KMS-11 (cell line): ENCODE results near the gene IL18.

Experiments used
- H2AFZ ChIP-seq: fragments of 200-600 bp; sonication (generic); 2 replicates; pipeline ENCODE4 v1.6.1; 2016; ENCODE audit warnings: antibody characterized with exemption, mixed run types, low read depth
- H3K27ac ChIP-seq: fragments of 200-600 bp; sonication (generic); 2 replicates; pipeline ENCODE4 v1.6.1; 2016; ENCODE audit warnings: mild to moderate bottlenecking, mixed run types
- H3K27me3 ChIP-seq: fragments of 200-600 bp; sonication (generic); 2 replicates; pipeline ENCODE4 v1.6.1; 2017; ENCODE audit warnings: mild to moderate bottlenecking, low read depth, mixed run types, moderate library complexity; ENCODE audit not compliant: insufficient read depth
- H3K36me3 ChIP-seq: fragments of 200-600 bp; sonication (generic); 2 replicates; pipeline ENCODE4 v1.6.1; 2017; ENCODE audit warnings: mild to moderate bottlenecking, mixed run types; ENCODE audit not compliant: insufficient read depth
- H3K4me1 ChIP-seq: fragments of 200-600 bp; sonication (generic); 2 replicates; pipeline ENCODE4 v1.6.1; 2016; ENCODE audit warnings: mild to moderate bottlenecking, low read depth, mixed run types; ENCODE audit not compliant: poor library complexity, severe bottlenecking
- H3K4me2 ChIP-seq: fragments of 200-600 bp; sonication (generic); 2 replicates; pipeline ENCODE4 v1.7.0; 2016; ENCODE audit warnings: mild to moderate bottlenecking, mixed run types
- H3K4me3 ChIP-seq: fragments of 200-600 bp; sonication (generic); IDR thresholded peaks from 2 replicates; pipeline ENCODE4 v1.6.1; 2017; ENCODE audit warnings: low read depth, low read length, mixed read lengths; ENCODE audit not compliant: insufficient read depth
- H3K79me2 ChIP-seq: fragments of 200-600 bp; sonication (generic); 2 replicates; pipeline ENCODE4 v1.6.1; 2016; ENCODE audit warnings: low read depth, mixed run types; ENCODE audit not compliant: insufficient read depth
- H3K9ac ChIP-seq: fragments of 200-600 bp; sonication (generic); 2 replicates; pipeline ENCODE4 v1.6.1; 2016; ENCODE audit warnings: mild to moderate bottlenecking, mixed run types
- H4K20me1 ChIP-seq: fragments of 200-600 bp; sonication (generic); 2 replicates; pipeline ENCODE4 v1.6.1; 2016; ENCODE audit warnings: mild to moderate bottlenecking, mixed run types; ENCODE audit not compliant: insufficient read depth
- CTCF ChIP-seq: fragments of 200-600 bp; sonication (generic); conservative IDR thresholded peaks from 2 replicates; pipeline ENCODE4 v1.6.1; 2017; ENCODE audit warnings: low read depth, mild to moderate bottlenecking, antibody characterized with exemption, low read length, moderate library complexity, mixed read lengths

IL18 gene

GRCh38 chr11:112161012-112161411, 2.9 kb downstream of the IL18 start:
- Histone ChIP-seq H3K27ac (no peak overlapping the region), H3K79me2 (no peaks in the 10 kb centered on the region), H3K36me3 (no peaks in the 10 kb centered on the region), H3K9ac (no peak overlapping the region), H3K4me3 (no peak overlapping the region), H3K4me2 (no peak overlapping the region), H2AFZ (no peak overlapping the region), H3K27me3 (no peaks in the 10 kb centered on the region), H3K4me1 (peaks cover 13% of the 10 kb centered on the region), H4K20me1 (no peaks in the 10 kb centered on the region)
- TF ChIP-seq CTCF, result no peak

- H3K9ac ChIP-seq, result no peak overlapping the region
- H3K36me3 ChIP-seq, result no peaks in the 10 kb centered on the region
- peaks cover 13% of the 10 kb centered on the region for H3K4me1 ChIP-seq
- H3K4me2 ChIP-seq, result no peak overlapping the region
- no peaks in the 10 kb centered on the region for H4K20me1 ChIP-seq
- TF ChIP-seq CTCF, result no peak
- H3K27ac ChIP-seq, result no peak overlapping the region
- no peak overlapping the region for H2AFZ ChIP-seq
- H3K4me3 ChIP-seq, result no peak overlapping the region
- H3K27me3 ChIP-seq, result no peaks in the 10 kb centered on the region
- H3K79me2 ChIP-seq, result no peaks in the 10 kb centered on the region
Observed at GRCh38 chr11:112160091-112160848, 3.6 kb downstream of the IL18 start.

GRCh38 chr11:112159098-112160065, 4.5 kb downstream of the IL18 start:
- Histone ChIP-seq H3K4me1 (peaks cover 13% of the 10 kb centered on the region), H4K20me1 (no peaks in the 10 kb centered on the region), H3K27ac (no peak overlapping the region), H2AFZ (no peak overlapping the region), H3K79me2 (no peaks in the 10 kb centered on the region), H3K4me2 (no peak overlapping the region), H3K27me3 (no peaks in the 10 kb centered on the region), H3K9ac (no peak overlapping the region), H3K4me3 (no peak overlapping the region), H3K36me3 (no peaks in the 10 kb centered on the region)
- TF ChIP-seq CTCF, result no peak

DNA sequence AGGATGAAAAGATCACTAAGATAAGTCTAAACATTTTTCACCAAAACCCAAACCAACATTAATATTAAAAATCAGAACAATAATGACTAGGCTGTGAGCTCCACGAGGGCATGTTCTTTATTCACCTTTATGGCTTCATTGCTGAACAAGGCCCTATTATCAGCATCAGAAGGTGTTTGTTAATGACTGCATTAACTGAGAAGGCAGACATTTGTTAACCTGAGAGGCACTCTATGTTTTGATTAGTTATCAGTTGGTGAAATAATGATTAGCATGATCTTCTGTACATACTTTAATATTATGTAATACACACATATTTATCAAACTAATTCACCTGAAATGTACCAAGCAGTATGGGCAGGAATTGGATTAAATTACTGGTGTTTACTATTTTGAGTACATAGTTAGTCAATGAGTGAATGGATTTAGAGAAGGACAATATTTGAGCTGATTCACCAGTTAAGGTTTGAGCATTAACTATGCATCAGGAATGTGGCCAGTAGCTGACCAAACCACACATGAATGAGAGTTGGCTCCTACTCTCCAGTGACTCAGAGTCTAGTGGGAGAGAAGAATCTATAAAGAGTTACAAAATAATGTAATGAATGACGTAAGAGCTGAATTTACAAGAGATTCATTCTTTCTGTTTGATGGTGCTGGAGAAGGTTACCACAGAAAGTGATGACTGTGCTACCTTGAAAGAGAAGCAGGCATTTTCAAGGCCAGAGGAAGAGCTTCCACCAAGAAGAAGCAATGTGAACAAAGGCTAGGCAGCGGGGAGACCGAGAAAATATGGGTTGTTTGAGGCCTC, 6.7 kb downstream of the IL18 start:
- H3K4me3 ChIP-seq, result no peak overlapping the region
- H3K27ac ChIP-seq, result no peak overlapping the region
- no peaks in the 10 kb centered on the region for H3K79me2 ChIP-seq
- H4K20me1 ChIP-seq, result no peaks in the 10 kb centered on the region
- H2AFZ ChIP-seq, result no peak overlapping the region; the same call in 1 of the 2 replicates
- H3K27me3 ChIP-seq, result no peaks in the 10 kb centered on the region
- H3K4me1 ChIP-seq, result peaks cover 13% of the 10 kb centered on the region
- H3K36me3 ChIP-seq, result no peaks in the 10 kb centered on the region
- H3K9ac ChIP-seq, result no peak overlapping the region
- TF ChIP-seq CTCF, result no peak
- H3K4me2 ChIP-seq, result no peak overlapping the region
